Measurements from ENCODE around the gene CRACDL. TPM values are rescaled to one million over a fixed set of nuclear protein-coding genes. Genes with fewer than 3 reads are reported as not detected.

Gene CRACDL
- polyA plus RNA-seq, 10 donors = 1.2 to 3.0 (median 1.8) TPM

DNA sequence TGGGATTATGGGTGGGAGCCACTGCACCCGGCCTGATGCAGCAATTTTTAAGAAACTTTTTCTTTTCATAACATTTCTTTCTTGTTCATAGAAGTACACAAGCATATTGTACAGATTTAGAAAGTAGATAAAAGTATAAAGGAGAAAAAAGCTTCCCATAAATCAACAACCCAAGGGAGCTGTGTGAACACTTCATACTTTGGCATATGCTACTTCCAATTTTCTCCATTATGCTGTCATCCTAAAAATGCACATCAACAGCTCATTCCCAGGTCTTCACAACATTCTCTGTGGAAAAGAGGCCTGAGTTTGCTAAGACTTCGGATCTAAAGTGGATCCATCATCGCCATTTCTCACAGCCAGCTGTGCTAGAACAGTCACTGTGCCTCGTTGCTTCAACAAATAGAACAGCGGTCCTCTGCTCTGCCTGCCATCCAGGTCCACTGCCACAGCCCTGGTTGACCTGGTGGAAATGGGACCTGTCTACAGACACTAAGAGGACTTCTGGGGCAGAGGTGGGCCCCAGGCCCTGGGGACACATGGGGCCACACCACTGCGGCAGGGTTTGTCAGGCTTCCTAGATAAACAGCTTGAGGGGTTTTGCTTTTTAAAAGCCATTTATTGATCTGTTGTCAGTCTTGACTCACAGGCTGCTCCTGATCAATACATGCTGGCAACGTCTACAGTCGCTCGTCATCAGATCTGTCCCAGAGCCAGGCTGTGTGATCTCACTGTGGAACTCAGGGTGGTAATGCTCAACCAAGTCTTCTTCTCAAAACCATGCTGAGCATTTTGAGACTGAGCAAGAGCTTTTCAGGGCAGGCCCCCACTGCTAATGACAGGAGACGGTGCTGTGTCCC is 132.4 kb downstream of the CRACDL start:
- DNase-seq = peak in 1 of 3 donors; percentile 60

DNA sequence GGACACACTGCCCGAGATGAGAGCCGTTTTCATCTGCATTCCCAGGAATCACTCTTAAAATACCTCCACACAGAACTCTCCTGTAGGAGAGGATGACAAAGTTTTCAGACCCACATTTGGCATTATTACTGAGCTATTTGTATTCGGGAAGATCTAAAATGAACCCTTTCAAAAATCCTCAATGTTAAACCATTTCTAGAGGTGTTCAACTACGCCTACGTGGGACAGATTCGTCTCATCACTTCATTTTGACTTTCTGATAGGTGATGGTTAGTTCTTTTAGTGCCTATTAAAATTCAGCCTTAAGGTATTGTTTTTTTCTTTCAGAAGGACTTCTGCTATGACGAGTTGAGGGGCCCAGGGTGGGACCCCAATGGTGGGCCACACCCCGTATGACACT is 133.7 kb downstream of the CRACDL start:
- no peak for DNase-seq

DNA sequence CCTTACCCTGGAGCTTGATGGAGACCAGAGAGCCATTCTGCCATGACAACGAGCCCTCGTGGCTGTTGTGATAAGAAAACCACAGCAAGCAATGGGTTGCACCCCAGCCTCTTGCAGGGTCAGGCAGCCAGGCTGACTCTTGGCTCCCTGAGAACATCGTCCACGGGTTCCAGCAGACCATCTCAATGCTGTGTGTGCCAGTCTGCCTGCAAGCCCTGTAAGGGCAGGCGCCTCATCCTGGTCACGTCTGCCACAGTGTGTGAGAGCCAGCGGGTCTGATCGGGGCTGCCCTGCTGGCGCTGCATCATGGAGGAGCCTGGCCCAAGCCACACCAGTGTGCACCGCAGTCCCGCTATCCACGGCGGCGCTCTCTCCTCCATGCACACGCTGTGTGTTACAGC is 134.1 kb downstream of the CRACDL start:
- DNase-seq = no peak

DNA sequence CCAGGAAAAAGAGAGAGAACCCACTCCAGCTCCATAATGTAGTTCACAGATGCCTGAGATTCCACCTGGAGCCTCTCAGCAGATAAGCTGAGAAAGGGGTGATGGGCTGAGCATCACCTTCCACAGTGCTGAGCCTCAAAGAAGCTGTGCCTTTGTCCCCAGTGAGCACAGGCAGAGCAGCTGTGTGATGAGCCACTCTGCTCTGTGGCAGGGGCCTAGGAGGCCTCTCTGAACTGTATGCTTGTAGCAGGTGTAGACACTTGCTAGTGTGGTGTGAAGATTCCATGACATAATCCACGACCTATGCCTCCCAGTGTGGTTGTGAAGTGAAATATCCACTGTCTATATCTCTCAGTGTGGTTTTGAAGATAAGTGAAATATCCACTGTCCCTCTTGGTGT is 134.7 kb downstream of the CRACDL start:
- no peak for DNase-seq

DNA sequence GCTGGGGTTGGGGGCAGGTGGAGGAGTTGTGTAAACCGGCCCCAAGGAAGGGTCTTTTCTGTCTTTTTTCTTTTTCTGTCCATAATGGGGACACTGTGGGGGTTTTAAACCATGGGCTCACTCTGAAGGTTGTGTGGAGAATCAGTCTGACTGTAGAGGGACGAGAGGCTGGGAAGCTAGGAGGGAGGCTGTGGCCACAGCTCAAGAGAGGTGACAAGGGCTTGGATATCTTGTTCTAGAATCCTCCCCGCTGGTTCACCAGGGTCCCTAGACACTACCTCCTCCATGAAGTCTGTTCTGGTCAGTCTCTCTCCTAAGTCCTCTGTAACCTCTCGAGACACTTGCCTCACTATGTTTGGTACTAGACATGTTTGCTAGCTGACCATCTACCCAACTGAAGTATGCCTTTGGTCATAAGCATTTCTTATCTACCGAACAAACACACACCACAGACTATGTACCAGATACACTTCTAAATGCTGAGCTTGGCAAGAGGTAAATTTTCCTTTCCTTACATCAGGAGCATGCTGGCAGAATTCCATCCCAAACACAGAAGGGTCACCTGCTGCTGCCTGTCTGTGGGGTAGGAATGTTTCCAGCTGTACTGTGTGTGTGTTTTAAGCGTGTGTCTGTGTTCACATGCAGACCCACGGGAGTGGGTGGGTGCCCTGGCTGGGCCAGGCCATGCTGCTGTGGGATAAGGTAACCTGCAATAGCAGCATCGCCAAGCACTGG is 135.5 kb downstream of the CRACDL start:
- DNase-seq = no peak

DNA sequence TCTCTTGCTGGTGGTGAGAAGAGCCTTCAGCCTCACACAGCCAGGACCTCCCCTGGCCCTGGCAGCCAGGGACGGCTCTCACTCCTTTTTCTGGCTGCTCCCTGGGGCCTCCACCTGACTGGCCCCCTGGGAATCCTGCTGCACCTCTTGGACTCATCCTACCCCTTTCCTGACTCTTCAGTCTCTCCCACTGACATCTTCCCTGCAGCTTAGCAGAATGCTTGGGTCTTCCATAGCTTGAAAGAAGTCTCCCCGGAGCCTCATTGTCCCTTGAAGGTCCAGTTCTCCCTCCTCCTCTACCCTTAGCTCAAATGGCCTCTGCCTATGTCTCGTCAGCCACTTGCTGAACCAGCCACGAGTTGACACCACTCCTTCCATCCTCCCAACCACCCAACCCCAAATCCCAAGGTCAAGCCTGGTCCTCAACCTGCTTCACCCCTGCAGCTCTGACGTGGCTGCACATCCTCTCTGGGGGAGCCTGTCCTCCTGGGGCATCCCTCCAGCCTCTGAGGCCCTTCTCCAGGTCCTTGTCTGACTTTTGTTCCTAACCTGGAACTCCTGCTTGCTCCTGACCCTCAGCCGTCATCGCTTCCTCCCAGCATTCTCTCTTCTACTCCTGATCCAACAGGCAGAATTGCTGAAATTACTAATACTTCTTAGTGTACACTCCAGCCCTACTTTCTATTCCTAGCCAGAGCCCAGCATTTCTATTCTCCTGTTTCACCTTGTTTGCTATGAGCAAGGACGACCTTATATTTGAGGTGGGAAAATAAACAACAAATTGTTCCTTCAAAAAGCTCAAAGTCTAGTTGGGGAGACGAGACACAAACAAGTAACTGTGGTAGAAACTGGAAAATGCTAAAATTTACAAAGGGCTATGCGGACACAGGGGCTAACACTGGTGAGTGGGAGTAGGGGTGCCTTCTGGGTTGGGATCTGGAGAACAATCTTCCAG is 136.4 kb downstream of the CRACDL start:
- DNase-seq = no peak

DNA sequence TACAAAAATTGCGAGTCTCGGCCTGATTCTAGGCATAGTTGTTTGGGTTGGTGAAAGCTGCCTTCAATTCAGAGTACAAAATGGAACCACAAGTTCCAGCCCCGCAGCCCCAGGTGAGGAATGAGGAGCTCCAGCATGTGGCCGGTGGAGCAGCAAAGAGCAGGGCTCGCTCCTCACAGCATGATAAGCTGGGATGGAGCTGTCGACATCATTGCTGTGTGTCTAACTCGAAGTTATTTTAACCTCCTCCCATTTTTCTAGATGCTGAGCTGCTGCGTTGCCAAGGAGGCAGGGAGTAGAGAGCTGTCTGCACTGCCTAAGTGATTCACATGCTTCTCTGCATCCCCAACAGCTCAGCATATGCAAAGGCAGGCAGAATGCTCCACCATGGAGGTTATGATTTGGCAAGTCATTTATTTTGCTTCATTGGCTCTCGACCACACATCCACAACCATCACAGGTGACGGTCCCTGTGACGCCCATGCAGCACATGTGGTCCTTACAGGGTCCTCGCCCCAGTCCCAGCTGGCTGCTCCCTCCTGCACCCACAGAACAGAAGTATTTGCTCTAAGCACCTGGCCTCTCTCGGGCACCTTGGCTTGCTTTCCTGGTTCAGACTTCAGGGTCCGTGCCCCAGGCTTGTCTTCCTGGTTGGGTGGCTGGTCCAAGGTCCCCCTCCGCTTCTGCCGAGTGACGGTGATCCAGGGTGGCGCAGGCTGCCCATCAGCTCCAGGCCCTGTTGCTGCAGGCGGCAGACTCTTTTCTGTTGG is 139.1 kb downstream of the CRACDL start:
- no peak for DNase-seq

DNA sequence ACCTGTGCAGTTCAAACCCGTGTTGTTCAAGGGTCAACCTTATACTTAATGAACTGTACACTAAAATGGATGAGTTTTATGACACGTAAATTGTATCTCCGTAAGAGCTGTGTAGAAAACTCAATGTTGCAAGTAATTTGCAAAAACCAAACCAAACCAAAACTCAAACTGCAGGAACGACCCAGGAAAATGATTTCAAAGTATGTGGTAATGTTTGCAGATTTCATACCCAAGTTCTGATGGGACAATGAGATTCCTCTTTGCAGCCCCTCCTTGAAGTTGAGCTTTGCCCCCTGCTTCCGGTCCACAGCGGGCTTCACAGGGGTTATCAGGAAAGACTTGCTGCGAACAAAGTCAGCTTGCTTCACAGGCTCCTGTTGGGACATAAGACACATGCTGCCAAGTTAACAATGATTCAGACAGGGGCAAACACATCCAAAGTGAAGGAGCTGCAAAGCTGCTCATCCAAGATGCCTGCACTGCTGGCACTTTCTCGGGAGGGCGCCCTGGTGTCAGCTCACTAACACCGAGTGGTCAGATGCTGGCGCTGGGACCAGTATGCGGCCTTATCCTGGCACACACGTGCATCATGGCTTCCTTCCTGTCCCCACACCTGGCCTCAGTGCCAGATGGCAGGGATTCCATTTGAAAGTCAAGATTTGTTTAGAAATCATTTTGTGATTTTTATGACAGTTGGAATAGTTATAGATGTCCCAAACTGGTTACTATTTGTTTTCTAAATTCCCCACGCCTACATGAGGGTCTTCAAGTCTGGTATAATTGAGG is 139.9 kb downstream of the CRACDL start:
- DNase-seq = no peak

DNA sequence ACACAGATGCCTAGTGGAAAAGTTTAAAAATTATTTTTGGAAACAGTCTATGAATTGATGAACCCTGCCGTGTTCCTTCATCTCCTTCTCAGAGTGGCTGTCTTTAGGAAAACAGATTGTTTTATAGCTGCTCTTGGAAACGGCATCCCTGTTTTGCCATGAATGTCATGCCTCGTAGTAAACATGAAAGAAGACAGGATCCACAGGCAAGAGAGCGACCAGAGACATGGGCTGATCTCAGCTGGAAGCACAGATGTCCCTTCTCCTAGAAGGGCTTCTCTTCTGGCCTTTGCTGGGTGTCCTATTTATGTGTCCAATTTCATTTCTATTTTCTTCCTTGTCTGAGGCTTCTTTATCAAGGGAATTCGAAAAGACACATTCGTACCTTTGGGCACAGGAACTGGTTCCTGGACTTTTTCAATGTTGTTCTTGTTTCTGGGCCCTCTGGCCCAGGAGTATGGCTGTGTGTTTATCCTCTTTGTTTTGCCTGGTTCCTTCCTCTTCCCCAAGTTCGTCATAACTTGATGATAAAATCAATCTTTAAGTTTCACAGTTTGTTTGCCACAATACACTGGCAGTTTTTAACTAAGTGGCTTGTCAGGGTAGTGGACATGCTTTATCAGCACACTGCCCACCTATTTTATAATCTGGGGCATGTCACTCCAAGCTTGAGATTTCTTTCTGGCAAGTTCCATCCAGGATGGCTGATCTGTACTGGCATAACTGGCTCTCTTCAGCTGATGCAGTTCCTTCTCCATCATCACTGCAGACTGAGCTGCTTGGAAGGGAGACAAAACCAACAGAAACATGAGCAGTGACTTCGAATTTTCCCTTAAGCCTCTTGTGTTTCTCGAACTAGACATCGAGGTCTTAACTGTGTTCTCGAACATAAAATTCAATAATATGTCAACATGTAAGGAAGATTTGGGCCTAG is 141.9 kb downstream of the CRACDL start:
- no peak for DNase-seq

DNA sequence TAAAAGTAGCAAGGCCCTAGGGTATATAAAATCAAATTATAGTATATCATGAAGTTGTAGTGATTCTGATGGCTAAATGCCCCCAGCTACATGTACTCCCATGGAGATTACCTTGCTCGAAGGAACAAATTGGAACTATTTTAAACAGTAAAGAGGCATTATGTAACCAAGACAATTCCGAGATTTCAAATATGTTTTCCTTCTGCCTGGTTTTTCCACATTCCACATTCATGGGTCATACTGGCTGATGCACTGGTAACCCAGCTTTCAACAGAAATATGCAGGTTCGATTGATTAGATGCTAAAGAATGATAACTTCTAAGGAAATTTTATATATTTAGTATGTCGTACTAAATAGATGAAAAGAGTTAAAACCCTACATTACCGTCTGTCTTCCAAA is 142.8 kb downstream of the CRACDL start:
- DNase-seq = no peak

DNA sequence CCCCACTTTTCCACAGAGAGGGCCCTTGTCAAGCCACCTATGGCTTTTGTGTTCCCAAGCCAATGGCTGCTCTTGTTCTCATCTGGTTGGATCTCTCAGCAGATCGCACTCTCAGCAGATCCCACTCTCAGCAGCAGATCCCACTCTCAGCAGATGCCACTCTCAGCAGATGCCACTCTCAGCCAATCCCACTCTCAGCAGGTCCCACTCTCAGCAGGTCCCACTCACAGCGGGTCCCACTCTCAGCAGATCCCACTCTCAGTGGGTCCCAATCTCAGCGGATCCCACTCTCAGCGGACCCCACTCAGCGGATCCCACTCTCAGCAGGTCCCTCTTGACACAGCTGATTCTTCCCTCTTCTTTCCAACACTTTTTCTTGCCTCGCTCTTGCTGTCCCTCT is 145.8 kb downstream of the CRACDL start:
- no peak for DNase-seq

DNA sequence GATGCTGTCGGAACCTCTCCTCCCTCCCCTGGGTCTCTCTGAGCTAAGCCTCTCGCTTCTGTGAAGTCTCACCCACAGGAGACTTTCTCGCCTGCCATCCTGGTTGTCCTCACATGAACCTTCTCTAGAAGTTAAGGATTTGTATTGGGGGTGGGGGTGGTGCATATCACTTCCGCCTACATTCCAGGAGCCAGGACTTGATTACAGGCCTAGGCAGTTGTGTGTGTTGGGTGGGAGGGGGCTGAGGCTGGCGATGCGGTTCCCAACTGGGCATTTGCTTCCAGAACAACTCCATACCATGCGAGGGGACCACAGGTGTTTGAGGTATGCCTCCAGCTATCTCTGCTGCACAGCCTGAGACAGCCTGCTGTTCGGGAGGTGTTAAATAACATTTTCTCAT is 148.3 kb downstream of the CRACDL start:
- DNase-seq = no peak

DNA sequence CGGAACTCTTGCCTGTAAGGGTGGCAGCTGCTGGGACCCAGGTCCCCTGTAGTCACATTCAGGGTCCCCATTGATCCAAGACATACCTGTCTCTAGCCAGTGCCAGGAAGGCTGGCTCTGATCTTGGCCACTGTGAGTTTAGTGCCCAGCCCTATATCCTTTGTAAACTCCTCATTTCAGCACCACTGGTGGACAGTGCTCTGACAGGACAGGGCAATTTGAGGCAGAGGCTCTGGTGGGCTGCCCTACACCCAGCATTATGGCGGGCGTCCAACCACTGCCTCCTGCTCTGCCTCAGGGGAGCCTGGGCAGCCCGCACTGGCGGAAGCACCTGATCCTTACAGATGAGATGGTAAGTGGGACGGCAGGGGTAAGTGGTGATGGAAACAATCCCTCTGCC is 149.8 kb downstream of the CRACDL start:
- no peak for DNase-seq

DNA sequence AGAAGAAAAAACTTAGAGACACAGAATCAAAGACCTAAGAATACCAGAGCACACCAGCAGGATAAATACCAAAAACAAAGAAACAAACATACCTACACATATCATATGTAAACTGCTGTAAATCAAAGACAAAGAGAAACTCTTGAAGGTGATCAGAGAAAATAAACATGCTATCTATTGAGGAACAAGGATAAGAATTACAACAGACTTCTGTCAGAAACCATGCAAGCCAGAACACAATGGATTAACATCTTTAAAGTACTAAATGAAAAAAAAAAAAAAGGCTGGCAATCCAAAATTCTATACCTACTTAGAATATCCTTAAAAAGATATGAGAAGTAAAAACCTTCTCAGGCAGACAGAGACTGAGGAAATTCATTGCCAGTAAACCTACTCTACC is 153.5 kb downstream of the CRACDL start:
- DNase-seq = no peak

DNA sequence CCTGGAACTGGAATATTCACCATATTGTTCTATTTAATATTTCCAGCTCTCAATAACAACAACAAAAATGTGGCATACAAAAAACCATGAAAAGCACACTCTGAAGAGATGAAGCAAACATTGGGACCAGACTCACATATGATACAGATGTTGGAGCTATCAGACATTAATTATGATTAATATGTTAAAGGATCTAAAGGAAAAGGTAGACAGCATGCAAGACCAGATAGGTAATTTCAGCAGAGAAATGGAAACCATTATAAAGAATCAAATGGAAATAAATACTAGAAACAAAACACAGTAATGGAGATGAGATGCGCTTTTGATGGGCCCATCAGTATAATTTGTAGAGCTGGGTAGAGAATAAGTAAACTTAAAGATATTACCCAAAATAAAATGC is 154.2 kb downstream of the CRACDL start:
- no peak for DNase-seq

DNA sequence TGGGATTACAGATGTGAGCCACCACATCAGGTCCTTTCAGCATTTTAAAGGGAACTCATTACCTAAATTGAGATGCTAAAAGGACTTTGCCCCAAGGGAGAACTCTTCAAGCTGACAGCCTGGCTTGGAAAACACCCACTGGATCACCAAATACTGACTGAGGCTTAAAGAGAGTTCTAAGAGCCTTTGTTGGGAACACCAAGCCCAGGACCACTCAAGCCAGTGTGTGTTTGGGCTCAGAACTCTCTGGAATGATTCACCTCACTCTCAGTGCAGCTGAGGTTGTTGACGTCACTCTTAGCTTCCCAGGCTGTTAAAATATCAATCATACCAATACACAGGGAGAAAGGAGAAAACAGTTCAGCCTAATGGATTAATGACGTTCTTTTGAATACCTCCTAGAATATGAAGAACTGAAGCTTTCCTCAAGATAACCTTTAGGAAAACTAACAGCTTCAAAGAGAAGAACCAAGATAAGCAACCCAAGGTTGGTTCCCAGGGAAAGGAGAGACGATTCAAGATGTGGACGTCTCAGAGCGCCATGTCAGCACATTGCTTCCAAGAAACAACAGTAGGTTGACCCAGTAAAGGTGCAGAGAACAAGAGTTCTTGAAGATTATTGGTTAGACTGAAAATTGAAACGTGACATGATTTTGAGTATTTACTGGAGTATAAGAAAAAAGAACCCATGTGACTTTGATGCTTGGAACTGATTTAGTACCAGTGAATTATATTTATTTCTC is 157.1 kb downstream of the CRACDL start:
- no peak for DNase-seq

DNA sequence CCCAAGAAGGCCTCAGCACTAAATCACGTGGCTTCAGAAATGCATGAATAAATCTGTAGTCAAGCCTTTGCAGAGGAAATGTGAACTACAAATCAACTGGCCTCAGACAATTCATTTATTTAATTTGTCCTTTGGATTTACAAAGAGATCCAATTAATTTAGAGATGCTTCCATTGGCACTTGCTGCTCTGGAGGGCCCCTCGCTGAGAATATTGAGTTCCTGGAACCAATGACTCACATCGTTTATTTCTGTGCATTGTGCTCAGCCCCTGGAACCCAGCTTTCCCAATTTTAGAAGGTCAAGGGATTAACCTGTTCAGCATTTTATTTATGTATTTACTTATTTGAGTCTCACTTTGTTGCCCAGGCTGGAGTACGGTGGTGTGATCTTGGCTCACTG is 157.9 kb downstream of the CRACDL start:
- DNase-seq = no peak

DNA sequence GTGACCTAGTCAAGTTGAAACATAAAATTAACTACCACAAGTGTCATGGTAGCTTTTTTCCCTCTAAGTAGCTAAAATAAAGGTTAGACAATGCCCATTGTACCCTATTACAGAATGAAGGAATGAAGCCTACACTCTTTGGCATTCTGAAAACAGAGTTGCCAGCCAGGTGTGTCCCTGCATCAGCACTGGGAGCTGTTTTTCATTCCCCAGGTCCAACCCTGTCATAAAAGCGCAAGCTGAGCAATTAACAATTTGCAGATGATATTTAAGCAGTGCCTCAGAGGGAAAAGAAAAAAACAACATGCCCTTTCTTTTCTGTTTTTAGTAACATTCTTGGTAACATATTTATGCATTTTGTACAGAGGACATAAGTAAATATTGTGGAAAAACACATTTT is 158.3 kb downstream of the CRACDL start:
- no peak for DNase-seq

DNA sequence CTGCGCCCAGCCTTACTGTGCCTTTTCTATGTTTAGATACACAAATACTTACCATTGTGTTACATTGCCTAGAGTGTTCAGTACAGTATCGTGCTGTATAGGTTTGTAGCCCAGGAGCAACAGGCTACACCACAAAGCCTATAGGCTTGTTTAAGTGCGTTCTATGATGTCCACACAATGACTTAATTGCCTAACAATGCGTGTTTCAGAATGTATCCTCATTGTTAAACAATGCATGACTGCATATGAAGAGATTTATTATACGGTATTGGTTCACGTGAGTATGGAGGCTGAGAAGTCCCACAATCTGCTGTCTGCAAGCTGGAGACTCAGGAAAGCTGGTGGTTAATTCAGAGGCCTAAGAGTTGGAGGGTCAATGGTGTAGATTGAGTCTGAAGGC is 158.9 kb downstream of the CRACDL start:
- no peak for DNase-seq
